ENCODE results near the gene YTHDF1.

YTHDF1 gene

GRCh38 chr20:63212393-63212730 is 3.6 kb downstream of the YTHDF1 start:
- 97% methylated on average over 3 of the region's 5 CpGs for WGBS (ENCODE audit: insufficient coverage)
- Histone ChIP-seq H3K9me3 (ENCODE audit: control extremely low read depth in 1 of 5, control insufficient read depth in 4 of 5, insufficient read depth in 2 of 5, low read depth in 1 of 5, low read length in 4 of 5) (no peaks in the 10 kb centered on the region), H3K4me1 (ENCODE audit: control extremely low read depth in 1 of 4, control insufficient read depth in 4 of 4, insufficient read depth in 4 of 4, low read length in 3 of 4) (peaks cover 2 to 20% (median 18%) of the 10 kb centered on the region in 4 experiments), H3K4me3 (ENCODE audit: control insufficient read depth in 1 of 7, extremely low read depth in 1 of 7, insufficient read depth in 4 of 7, low read depth in 2 of 7, low read length in 6 of 7) (no peak overlapping the region), H3K27me3 (replicated peaks in 2 of 5; ENCODE audit: control insufficient read depth in 4 of 5, insufficient read depth in 5 of 5, low read length in 4 of 5) (no peaks in the 10 kb centered on the region), H3K27ac (ENCODE audit: insufficient read depth in 1 of 2, low read depth in 1 of 2, low read length in 2 of 2, poor library complexity in 1 of 2, severe bottlenecking in 2 of 2) (peak overlapping the region in 1 of 2 experiments; percentile 23), H3K36me3 (ENCODE audit: control insufficient read depth in 4 of 4, insufficient read depth in 4 of 4, low read length in 3 of 4) (peaks cover 26 to 66% (median 51%) of the 10 kb centered on the region in 4 experiments)
- no peak for DNase-seq
- ChIA-PET CTCF (interaction anchor here (1.3 to 6.2 kb wide), 4 partner anchors 12 to 30 kb away, joined by 3 to 54 read pairs (median 6); no protein-coding TSS in a partner anchor), POLR2A (no interaction called here)

DNA sequence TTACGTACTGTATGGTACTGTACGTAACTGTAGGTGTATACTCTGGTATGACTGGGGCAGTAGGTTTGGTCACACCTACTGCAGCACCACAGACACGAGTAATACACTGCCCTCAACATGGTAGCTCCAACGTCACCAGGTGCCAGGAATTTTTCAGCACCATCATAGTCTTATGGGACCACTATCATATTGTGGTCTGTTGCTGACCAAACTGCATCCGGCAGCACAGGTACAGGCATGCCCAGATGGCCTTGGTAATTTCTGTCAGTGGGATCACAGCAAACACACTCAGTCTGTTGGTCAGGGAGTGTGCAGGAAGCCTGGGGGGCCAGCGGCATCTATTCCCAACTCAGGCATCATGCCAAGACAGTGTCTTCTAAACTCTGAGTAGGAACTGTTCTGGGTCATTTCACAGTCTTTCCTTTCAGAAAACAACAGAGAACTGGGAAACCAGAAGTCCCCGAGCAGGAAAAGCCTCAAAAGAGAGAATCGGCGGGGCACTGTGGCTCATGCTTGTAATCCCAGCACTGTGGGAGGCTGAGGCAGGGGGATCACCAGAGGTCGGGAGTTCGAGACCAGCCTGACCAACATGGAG is 5.8 kb downstream of the YTHDF1 start:
- no peaks in the 10 kb centered on the region for H3K9me3 ChIP-seq (ENCODE audit: control extremely low read depth in 1 of 5, control insufficient read depth in 4 of 5, insufficient read depth in 2 of 5, low read depth in 1 of 5, low read length in 4 of 5)
- H3K36me3 ChIP-seq (ENCODE audit: control insufficient read depth in 4 of 4, insufficient read depth in 4 of 4, low read length in 3 of 4) = peaks cover 30 to 83% (median 65%) of the 10 kb centered on the region in 4 experiments
- no peaks in the 10 kb centered on the region for H3K27me3 ChIP-seq (replicated peaks in 2 of 5; ENCODE audit: control insufficient read depth in 4 of 5, insufficient read depth in 5 of 5, low read length in 4 of 5)
- ChIA-PET CTCF (interaction anchor here (1.3 to 4.3 kb wide), 2 partner anchors 14 to 21 kb away, joined by 3 to 25 read pairs; no protein-coding TSS in a partner anchor), POLR2A (no interaction called here)
- peaks cover under 1 to 8% (median 7%) of the 10 kb centered on the region in 4 experiments for H3K4me1 ChIP-seq (ENCODE audit: control extremely low read depth in 1 of 4, control insufficient read depth in 4 of 4, insufficient read depth in 4 of 4, low read length in 3 of 4)
- DNase-seq = no peak
- peak overlapping the region in 1 of 2 experiments; percentile 54 for H3K27ac ChIP-seq (ENCODE audit: insufficient read depth in 1 of 2, low read depth in 1 of 2, low read length in 2 of 2, poor library complexity in 1 of 2, severe bottlenecking in 2 of 2)
- 96% methylated on average over 9 of the region's 11 CpGs for WGBS (ENCODE audit: insufficient coverage)
- no peak overlapping the region for H3K4me3 ChIP-seq (ENCODE audit: control insufficient read depth in 1 of 7, extremely low read depth in 1 of 7, insufficient read depth in 4 of 7, low read depth in 2 of 7, low read length in 6 of 7)

GRCh38 chr20:63208346-63208909 is 7.5 kb downstream of the YTHDF1 start:
- 97% methylated on average over 6 of the region's 6 CpGs for WGBS (ENCODE audit: insufficient coverage)
- no peak overlapping the region for H3K27ac ChIP-seq (ENCODE audit: insufficient read depth in 1 of 2, low read depth in 1 of 2, low read length in 2 of 2, poor library complexity in 1 of 2, severe bottlenecking in 2 of 2)
- peaks cover 28 to 90% (median 73%) of the 10 kb centered on the region in 4 experiments for H3K36me3 ChIP-seq (ENCODE audit: control insufficient read depth in 4 of 4, insufficient read depth in 4 of 4, low read length in 3 of 4)
- ChIA-PET CTCF (interaction anchor here (4.3 kb wide), 1 partner anchor 15 kb away, joined by 25 read pairs; no protein-coding TSS in a partner anchor), POLR2A (no interaction called here)
- no peak for DNase-seq
- no peaks in the 10 kb centered on the region for H3K27me3 ChIP-seq (replicated peaks in 2 of 5; ENCODE audit: control insufficient read depth in 4 of 5, insufficient read depth in 5 of 5, low read length in 4 of 5)
- no peak overlapping the region for H3K4me3 ChIP-seq (ENCODE audit: control insufficient read depth in 1 of 7, extremely low read depth in 1 of 7, insufficient read depth in 4 of 7, low read depth in 2 of 7, low read length in 6 of 7)
- H3K9me3 ChIP-seq (ENCODE audit: control extremely low read depth in 1 of 5, control insufficient read depth in 4 of 5, insufficient read depth in 2 of 5, low read depth in 1 of 5, low read length in 4 of 5) = no peaks in the 10 kb centered on the region
- H3K4me1 ChIP-seq (ENCODE audit: control extremely low read depth in 1 of 4, control insufficient read depth in 4 of 4, insufficient read depth in 4 of 4, low read length in 3 of 4) = no peaks in the 10 kb centered on the region

DNA sequence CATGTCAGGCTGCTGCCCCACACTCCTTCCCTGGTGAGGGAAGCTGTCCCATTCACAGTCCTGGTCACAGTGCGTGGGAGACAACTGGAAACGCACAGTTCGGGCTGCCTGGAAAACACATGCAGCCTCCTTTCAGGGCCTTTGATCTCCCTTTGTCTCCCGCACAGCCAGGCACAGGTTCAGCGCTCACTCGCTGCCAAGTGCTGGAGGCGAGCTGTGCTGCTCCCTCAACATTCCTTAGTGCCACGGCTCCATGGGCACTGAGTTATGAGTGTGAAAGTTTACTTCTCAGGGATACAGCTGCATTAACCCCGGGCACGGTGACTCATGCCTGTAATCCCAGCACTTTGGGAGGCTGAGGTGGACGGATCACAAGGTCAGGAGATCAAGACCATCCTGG is 9.1 kb downstream of the YTHDF1 start:
- no peak overlapping the region for H3K27ac ChIP-seq (ENCODE audit: insufficient read depth in 1 of 2, low read depth in 1 of 2, low read length in 2 of 2, poor library complexity in 1 of 2, severe bottlenecking in 2 of 2)
- H3K4me1 ChIP-seq (ENCODE audit: control extremely low read depth in 1 of 4, control insufficient read depth in 4 of 4, insufficient read depth in 4 of 4, low read length in 3 of 4) = no peaks in the 10 kb centered on the region
- no peaks in the 10 kb centered on the region for H3K9me3 ChIP-seq (ENCODE audit: control extremely low read depth in 1 of 5, control insufficient read depth in 4 of 5, insufficient read depth in 2 of 5, low read depth in 1 of 5, low read length in 4 of 5)
- no peak overlapping the region for H3K4me3 ChIP-seq (ENCODE audit: control insufficient read depth in 1 of 7, extremely low read depth in 1 of 7, insufficient read depth in 4 of 7, low read depth in 2 of 7, low read length in 6 of 7)
- POLR2A ChIA-PET = no interaction called here
- H3K27me3 ChIP-seq (replicated peaks in 2 of 5; ENCODE audit: control insufficient read depth in 4 of 5, insufficient read depth in 5 of 5, low read length in 4 of 5) = no peaks in the 10 kb centered on the region
- 100% methylated on average over 9 of the region's 11 CpGs for WGBS (ENCODE audit: insufficient coverage)
- CTCF ChIA-PET = interaction anchor here (4.3 kb wide), 1 partner anchor 17 kb away, joined by 25 read pairs; no protein-coding TSS in a partner anchor
- no peak for DNase-seq
- peaks cover 22 to 91% (median 75%) of the 10 kb centered on the region in 4 experiments for H3K36me3 ChIP-seq (ENCODE audit: control insufficient read depth in 4 of 4, insufficient read depth in 4 of 4, low read length in 3 of 4)

DNA sequence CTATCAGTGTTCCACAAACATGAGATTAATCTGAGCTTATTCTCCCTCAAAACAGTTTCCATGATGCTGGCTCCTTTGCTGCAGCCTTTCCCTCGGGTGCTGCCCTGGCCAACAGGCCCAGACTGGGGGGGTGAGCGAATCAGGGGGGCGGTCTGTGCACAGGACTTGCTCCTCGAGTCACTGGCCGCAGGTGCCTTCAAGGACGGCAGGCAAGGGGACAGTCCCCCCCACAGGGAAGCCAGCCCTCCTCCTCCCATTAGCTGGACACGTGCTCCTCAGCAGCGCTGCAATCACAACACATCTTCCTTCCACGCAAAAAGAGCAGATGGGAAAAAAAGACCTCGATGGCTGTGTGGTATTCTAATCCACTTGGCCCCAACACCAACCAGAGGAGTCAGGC is 10.0 kb downstream of the YTHDF1 start:
- WGBS (ENCODE audit: insufficient coverage) = 73% methylated on average over 4 of the region's 10 CpGs
- Histone ChIP-seq H3K9me3 (ENCODE audit: control extremely low read depth in 1 of 5, control insufficient read depth in 4 of 5, insufficient read depth in 2 of 5, low read depth in 1 of 5, low read length in 4 of 5) (no peaks in the 10 kb centered on the region), H3K4me3 (ENCODE audit: control insufficient read depth in 1 of 7, extremely low read depth in 1 of 7, insufficient read depth in 4 of 7, low read depth in 2 of 7, low read length in 6 of 7) (no peak overlapping the region), H3K4me1 (ENCODE audit: control extremely low read depth in 1 of 4, control insufficient read depth in 4 of 4, insufficient read depth in 4 of 4, low read length in 3 of 4) (no peaks in the 10 kb centered on the region), H3K27ac (ENCODE audit: insufficient read depth in 1 of 2, low read depth in 1 of 2, low read length in 2 of 2, poor library complexity in 1 of 2, severe bottlenecking in 2 of 2) (no peak overlapping the region), H3K36me3 (ENCODE audit: control insufficient read depth in 4 of 4, insufficient read depth in 4 of 4, low read length in 3 of 4) (peaks cover 19 to 89% (median 74%) of the 10 kb centered on the region in 4 experiments), H3K27me3 (replicated peaks in 2 of 5; ENCODE audit: control insufficient read depth in 4 of 5, insufficient read depth in 5 of 5, low read length in 4 of 5) (no peaks in the 10 kb centered on the region)
- DNase-seq = no peak
- CTCF ChIA-PET = interaction anchor here (2.9 kb wide), 1 partner anchor 18 kb away, joined by 10 read pairs; no protein-coding TSS in a partner anchor
- POLR2A ChIA-PET = no interaction called here

DNA sequence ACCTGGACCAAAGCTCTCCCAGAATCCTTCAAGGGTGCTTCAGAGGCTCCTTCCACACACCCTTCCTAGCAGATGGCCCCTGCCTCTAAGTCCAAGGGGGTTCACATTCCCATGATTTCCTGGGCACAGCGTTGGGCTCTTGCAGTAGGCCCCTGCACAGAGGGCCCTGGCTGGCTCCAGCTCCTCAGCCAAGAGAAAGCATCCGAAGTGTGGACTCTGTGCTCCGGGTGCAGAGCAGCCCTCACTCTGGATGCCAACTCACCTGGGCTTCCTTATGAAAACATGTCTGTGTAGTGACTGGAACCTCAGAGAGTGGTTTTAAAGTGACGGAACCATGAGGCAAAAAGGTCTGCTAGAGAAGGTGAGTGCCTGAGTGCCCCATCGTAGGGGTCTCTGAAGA is 11.6 kb downstream of the YTHDF1 start:
- no peak for DNase-seq
- ChIA-PET CTCF (interaction anchor here (0.8 to 2.9 kb wide), 3 partner anchors 10 to 20 kb away, joined by 3 to 10 read pairs (median 3); no protein-coding TSS in a partner anchor), POLR2A (no interaction called here)
- H3K9me3 ChIP-seq (ENCODE audit: control extremely low read depth in 1 of 5, control insufficient read depth in 4 of 5, insufficient read depth in 2 of 5, low read depth in 1 of 5, low read length in 4 of 5) = no peaks in the 10 kb centered on the region
- H3K27me3 ChIP-seq (replicated peaks in 2 of 5; ENCODE audit: control insufficient read depth in 4 of 5, insufficient read depth in 5 of 5, low read length in 4 of 5) = no peaks in the 10 kb centered on the region
- no peak overlapping the region for H3K4me3 ChIP-seq (ENCODE audit: control insufficient read depth in 1 of 7, extremely low read depth in 1 of 7, insufficient read depth in 4 of 7, low read depth in 2 of 7, low read length in 6 of 7)
- H3K4me1 ChIP-seq (ENCODE audit: control extremely low read depth in 1 of 4, control insufficient read depth in 4 of 4, insufficient read depth in 4 of 4, low read length in 3 of 4) = no peaks in the 10 kb centered on the region
- H3K36me3 ChIP-seq (ENCODE audit: control insufficient read depth in 4 of 4, insufficient read depth in 4 of 4, low read length in 3 of 4) = peaks cover 14 to 88% (median 71%) of the 10 kb centered on the region in 4 experiments
- H3K27ac ChIP-seq (ENCODE audit: insufficient read depth in 1 of 2, low read depth in 1 of 2, low read length in 2 of 2, poor library complexity in 1 of 2, severe bottlenecking in 2 of 2) = no peak overlapping the region
- WGBS (ENCODE audit: insufficient coverage) = 98% methylated on average over 5 of the region's 5 CpGs

DNA sequence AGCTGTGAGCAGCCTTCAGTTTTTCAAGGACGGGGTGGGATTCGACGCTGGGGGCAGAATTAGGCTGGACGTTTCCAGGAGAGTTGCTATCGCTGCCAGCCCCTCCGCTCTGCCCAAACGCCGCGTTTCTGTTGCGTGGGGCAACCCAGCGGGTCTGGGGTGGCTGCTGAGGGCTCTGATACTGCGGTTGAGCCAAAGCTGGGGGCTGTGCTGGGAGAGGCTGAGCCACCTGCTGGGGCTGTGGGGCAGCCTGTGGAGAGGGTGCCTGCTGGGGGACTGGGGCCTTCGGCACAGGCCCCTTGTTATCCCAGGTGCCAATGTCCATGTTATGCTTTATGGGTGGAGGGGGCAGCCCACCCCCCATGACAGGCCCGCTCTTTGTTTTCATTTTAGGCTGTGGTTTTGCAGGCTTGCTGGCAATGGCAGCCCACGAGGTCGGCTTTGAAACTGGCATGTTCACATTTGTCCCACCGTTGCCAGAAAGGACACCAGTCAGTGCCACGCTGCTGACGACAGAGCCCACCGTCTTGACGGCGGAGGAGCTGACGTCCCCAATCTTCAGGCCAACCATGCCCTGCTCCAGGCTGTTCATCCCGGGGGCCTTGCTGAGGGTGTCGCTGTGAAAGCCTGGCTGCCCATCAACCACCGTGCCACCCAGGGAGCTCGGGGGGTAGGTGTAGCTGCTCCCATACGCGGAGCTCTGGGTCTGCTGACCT is 13.0 kb downstream of the YTHDF1 start:
- H3K36me3 ChIP-seq (ENCODE audit: control insufficient read depth in 4 of 4, insufficient read depth in 4 of 4, low read length in 3 of 4) = peaks cover 11 to 84% (median 60%) of the 10 kb centered on the region in 4 experiments
- WGBS (ENCODE audit: insufficient coverage) = 93% methylated on average over 28 of the region's 29 CpGs
- POLR2A ChIA-PET = no interaction called here

More for the DNA sequence above, 13.0 kb downstream of the YTHDF1 start:
- Histone ChIP-seq H3K9me3 (ENCODE audit: control extremely low read depth in 1 of 5, control insufficient read depth in 4 of 5, insufficient read depth in 2 of 5, low read depth in 1 of 5, low read length in 4 of 5) (no peaks in the 10 kb centered on the region), H3K4me3 (ENCODE audit: control insufficient read depth in 1 of 7, extremely low read depth in 1 of 7, insufficient read depth in 4 of 7, low read depth in 2 of 7, low read length in 6 of 7) (no peak overlapping the region), H3K27me3 (replicated peaks in 2 of 5; ENCODE audit: control insufficient read depth in 4 of 5, insufficient read depth in 5 of 5, low read length in 4 of 5) (no peaks in the 10 kb centered on the region), H3K4me1 (ENCODE audit: control extremely low read depth in 1 of 4, control insufficient read depth in 4 of 4, insufficient read depth in 4 of 4, low read length in 3 of 4) (no peaks in the 10 kb centered on the region), H3K27ac (ENCODE audit: insufficient read depth in 1 of 2, low read depth in 1 of 2, low read length in 2 of 2, poor library complexity in 1 of 2, severe bottlenecking in 2 of 2) (no peak overlapping the region)
- DNase-seq = no peak
- CTCF ChIA-PET = interaction anchor here (2.9 kb wide), 1 partner anchor 21 kb away, joined by 10 read pairs; no protein-coding TSS in a partner anchor

Data from common myeloid progenitor, CD34-positive (primary cell).